Fibroblast of skin of left quadriceps (primary cell): Measurements from ENCODE around the gene SRPRB.

Experiments used
- DNase-seq, 2 experiments: peaks; one replicate each; pipeline ENCODE4 v3.0.0-alpha.2; 2013; ENCODE audit warnings: low read depth in 2 of 2

Gene SRPRB

DNA sequence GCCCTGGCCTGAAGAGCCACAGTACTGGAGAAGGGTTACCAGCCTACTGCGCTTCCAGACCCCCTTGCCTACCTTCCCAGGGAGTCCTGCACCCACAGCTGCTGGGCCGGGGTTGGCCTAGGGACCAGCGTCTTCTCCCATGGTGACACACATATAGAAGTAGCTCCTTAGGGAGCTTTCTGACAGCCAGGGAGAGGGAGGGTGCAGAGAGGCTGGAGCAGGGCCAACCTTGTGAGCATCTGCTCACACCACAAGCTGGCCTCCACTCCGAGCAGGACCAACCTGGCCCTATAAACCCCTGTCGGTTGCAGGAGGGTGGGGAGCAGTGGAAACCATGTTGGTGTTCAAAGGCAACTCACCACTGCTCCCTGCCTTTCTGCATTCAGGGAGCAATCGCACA, 35.2 kb downstream of the SRPRB start:
- DNase-seq = no peak

DNA sequence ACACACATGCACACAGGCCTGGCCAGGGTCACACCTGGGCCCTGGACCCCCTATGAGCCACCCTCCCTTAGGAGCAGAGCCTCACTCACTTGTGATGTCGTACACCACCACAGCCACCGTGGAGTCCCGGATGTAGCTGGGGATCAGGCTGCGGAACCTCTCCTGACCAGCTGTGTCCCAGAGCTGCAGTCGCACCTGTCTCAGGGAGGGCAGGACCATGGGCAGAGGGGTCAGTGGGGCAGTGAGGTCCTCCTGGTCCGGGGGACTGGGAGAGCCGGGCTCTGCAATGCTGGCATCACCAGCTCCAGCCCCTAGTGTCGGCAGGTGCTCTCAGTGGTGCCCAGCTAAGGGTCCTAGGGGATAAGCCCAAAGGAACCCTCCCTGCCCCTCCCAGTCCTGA, 35.6 kb downstream of the SRPRB start:
- DNase-seq = no peak

DNA sequence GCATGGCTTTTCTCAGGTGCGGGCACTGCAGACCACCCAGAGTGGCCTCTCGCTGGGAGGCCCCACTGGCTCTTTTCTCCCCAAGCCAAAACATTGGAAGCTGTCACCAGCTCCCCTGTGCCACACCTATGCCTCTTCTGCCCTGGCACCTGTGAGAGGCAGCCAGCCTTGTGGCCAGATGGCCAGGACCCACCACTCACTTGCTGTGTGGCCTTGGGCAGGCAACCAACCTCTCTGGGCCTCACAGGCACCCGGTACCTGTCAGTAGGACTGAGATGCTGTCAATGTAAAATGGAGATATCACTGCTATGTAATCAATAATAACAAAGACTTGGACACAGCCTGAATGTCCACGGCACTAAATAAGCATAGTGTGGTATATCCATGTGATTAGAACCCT, 36.5 kb downstream of the SRPRB start:
- no peak for DNase-seq

DNA sequence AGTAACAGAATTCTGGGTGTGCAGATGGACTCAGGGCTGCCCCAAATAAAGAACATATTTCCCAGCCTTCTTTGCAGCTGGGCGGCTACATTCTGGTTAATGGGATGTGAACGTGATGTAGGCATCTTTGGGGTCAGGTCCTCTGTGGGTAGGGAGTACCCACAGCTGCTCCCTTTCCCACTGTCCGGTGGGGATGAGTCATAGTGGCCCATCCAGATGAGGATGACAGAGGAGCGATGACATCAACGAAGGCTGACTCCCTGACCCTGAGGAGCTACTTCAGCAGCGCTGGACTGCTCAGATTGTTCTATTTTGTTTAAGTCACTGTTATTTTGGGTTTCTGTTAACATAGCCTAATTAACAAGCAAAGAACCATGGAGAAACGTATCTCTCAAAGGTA, 38.0 kb downstream of the SRPRB start:
- no peak for DNase-seq

DNA sequence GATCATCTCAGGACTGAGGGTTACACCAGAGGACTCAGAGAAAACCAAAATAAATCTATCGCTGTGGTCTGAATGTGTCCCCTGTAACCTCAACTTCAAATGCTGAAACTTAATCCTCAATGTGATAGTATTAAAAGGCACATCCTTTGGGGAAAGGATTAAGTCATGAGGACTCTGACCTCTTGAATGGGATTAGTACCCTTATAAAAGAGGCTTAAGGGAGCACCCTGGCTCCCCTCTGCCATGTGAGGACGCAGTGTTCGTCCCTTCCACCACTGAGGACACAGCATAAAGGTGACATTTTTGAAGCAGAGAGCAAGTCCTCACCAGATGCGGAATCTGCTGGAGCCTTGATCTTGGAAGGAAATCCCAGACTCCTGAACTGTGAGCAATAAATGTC, 39.5 kb downstream of the SRPRB start:
- DNase-seq = no peak

DNA sequence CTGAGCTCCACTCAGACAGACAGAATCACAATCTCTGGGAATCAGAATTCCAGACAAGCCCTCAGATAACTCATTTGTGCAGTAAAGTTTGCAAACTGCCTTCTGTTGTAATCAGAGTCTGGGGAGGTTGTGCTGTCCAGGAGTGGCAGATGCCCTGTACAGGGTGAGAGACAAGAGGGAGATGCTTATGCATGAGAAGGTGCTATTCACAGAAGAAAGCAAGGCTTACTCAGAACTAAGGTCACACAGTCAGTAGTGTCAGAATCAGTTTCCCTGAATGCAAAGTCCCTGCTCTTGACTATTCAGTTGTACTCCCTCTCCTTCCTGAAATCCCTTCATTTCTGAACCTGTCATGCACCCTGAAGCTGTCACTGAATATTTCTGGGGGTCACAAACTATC, 43.7 kb downstream of the SRPRB start:
- DNase-seq = no peak

DNA sequence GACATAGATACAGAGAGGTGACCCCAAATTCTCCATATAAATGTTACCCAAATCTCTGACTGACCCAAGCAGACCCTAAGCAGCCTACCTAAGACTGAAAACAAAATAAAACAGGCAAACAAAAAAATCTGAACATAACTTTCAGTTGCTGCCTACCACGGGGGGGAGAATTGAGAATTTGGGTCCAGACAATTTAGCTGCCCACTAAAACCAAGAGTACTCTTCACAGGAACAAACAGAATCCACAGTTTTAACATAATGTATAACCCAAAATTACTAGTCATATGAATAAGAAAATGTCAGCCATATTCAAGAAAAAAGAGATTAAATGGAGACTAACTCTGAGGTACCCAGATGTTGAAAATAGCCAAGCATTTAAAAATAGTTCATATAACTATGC, 44.4 kb downstream of the SRPRB start:
- no peak for DNase-seq

DNA sequence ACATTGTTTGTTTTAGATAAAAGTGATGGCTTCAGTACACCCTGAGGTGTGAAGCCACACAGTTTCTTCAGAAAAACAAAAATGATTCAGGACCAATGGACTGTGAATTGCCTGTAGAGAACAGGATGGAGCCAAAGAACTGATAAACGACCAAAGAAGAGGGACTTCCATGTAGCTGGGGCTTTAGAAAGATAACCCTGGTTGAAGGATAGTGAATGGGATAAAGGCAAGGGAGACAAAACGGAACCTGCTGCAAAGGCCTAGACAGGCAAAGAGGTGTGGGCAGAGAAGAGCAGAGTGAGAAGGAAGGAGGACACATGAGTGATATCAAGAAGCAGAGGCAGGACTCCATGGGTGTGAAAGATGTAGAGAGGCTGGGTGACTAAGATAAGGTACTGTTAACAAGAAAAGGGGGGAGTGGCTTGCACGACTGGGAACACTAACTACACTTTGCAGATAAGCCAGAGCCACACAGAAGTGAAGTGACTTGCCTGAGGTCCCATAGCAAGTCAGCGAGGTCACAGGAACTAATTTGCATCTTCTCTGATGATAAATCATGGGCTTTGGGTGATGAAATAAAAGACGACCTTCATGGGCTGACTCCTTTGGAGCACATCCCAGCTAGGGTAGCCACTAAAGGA, 45.8 kb downstream of the SRPRB start:
- no peak for DNase-seq

DNA sequence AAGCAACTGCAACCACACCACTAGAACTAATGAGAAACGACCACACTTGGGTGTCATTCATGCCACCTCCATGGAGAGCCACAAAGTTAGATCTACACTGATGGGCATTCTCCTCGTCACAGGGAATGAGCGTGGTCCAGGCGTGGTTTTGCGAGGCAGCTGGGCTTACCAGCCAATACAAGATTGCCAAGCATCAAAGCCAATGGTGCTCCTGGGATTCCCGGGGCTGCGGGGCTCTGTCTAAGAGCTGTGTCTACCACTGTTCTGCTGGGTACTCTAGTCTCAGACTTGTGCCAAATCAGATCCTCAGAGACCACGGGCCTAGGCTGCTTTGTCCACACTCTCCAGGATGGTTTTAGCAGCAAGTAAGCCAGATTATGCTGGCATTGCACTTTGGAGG, 46.3 kb downstream of the SRPRB start:
- DNase-seq = no peak

DNA sequence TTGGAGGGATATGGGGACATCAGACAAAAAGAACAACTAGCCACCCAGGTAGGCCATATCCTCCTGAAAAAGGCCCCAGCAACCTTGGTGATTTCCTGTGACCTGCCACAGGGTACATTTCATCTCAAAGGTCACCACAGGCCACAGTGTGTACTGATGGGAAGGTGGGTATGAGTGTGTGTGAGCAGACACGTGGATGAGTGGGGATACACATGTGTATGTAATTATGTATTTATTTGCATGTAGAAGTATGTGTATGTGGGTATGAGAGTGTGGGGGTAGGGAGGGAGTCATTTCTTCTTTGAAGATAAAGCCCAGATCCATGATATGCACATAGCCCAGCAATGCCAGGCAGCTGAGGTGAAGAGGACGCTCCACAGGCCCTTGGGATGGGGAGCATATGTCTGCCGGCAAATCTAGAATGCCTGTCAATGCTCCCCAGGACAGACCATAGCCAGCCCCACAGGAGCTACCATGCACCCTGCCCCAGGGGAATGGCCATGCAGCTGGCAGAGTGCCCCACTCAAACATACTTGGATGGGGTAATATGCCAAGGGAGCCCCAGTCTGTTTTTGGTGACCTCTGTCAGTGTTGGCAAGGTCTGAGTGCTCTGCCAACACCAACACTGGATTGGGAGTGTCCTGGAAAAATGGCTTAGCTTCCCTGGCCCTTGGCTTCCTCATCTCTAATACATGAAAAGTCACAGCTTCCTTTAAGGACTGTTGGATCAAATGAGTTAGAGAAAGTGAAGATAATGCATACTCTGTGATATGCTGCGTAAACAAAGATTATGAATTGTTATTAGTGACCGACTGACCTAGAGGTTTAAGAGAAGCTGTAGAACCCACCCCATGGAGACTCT, 47.7 kb downstream of the SRPRB start:
- no peak for DNase-seq

DNA sequence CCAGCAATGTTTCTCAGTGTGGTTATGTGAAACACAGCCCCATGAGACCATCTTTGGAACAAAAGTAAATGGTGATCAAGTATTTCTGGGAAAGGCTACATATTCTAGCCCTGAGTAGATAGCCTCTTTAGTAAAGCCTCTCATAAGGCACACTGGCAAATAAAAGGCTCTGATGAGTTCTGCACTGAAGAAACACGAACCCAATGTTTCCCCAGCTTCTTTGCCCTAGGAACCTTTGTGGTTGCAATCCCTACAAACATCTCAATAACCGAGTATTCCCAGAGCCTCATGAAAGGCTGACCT, 48.3 kb downstream of the SRPRB start:
- no peak for DNase-seq

DNA sequence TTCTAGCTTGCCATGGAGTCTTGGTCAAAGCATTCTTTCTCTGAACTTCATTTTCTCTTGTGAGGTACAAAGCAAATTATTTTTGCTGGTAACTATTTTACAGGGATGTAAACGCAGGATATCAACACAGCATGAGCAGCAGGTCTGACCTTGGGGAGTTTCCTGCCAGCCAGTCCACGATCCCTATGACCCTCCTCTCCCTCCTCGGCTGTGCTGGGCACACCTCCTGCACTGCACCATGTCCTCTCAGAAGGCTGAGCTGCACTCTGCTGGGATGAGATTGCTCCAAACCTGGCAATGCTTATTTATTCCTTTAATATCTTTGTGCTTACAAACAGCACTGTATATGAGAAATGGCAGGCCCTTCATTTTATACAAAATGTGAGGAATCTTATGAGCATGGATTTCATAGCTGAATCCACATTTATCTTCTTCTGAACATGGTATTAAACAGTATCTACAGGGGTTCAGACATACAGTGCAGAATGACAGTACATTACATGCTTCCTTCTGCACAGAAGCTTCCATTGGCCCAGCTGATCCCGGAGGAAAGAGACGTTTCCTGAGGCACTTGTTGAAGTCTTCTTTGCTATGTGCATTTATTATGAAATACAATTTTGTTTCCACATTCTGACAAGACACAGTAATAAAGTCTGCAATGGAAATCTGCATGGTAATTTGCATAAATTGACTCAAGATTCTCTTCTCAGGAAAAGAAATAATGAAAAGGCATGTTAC, 48.8 kb downstream of the SRPRB start:
- no peak for DNase-seq

DNA sequence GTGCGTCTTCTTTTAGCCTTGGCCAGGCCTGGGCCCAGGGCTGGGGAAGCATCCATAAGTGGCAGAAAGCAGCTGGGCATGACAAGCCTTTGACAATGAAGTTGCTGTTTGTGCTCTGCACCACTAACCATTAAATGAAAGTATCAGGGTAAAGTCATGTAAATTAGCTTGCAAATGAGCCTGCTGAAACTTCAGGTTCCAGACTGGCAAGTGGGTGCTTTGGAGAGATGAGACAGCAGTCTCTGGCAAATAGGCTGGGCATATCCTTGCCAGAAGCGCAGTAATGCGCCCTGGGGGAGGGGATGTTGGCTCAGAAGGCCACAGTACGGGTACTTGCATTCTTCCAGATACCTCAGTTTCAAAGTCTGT, 49.4 kb downstream of the SRPRB start:
- DNase-seq = no peak

DNA sequence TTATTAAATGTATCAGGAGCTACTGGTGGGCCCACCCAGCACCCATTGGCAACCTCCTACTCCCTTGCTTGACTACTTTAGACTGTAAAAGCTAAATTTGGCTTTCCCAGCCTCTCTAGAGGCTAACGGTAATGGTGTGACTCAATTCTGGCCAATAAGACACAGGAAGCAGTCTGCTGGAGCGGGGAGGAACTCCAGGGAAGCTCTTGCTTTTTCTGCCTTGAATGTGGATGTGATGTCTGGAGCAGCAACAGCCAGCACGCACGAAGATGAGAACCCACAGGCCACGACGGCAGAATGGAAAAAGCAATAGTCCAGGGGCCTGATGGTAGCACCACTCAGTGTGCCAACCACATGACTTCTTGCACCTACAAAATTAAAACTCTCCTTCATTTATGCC, 50.2 kb downstream of the SRPRB start:
- peak in 1 of 2 experiments; percentile 4 for DNase-seq

DNA sequence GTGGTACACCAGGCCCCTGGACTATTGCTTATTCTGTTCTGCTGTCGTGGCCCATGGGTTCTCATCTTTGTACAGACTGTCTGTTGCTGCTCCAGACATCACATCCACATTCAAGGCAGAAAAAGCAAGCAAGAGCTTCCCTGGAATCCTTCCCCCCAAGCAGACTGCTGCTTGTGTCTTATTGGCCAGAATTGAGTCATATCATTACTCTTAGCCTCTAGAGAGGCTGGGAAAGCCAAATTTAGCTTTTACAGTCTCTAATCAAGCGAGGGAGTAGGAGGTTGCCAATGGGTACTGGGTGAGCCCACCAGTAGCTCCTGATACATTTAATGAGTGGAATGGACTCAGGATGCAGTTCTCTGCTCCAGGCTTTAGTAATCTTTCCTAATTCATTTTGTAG, 50.7 kb downstream of the SRPRB start:
- DNase-seq = peak in 1 of 2 experiments; percentile 9

DNA sequence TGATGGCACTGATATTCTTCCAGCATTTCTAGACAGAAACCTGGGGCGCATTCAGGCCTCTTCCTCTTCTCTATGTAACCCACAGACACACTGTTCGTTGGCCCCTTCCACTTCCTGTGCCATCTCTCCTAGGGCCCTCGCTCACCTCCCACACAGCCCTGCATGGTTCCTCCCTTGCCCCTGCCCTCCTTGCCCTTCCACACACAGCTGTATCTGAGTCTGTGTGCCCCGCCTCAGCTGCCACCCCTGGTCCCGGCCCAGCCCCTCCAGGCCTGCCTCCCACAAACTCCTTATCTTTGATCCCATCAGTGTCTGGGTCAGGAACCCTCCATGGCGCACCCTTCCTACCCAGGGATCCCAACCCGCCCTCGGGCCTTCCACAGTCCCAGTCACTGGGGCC, 52.2 kb downstream of the SRPRB start:
- DNase-seq = no peak

DNA sequence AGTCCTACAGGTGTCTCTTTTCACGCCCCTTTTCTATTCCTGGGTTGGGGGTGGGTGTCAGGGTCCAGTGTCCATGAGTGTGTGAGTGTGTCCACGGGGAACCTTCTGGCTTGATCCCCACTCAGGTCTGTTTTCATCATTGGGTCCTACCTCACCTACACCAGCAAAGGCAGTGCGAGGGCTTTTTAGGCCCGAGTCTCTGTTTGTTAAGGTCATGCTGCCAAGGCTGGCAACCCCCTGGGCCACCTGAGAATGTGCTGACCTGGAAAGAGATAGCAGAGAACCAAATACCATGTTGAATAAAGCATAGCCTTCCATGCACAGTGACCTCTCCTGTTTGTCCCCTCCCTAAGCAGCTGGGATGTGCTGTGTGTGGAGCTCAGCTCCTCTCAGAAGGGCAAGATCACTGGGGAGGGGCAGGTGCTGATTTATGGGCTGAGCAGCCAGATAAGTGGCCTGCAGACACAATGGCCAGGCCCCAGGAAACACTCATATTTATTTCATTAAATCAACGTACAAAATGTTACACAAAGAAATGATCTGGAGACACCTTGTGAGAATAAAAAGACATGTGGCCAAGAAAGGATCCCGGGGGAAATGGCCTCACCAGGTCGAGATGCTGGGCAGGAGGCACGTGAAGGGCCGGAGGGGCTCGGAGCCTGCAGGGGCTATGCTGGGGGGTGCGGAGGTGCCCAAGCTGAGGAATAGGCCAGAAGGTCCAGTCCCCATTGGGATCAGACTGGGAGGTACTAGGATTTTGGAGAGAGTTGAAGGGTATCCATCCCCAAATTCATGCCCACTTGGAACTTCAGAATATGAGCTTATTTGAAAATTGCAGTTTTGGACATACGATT, 54.0 kb downstream of the SRPRB start:
- DNase-seq = no peak

DNA sequence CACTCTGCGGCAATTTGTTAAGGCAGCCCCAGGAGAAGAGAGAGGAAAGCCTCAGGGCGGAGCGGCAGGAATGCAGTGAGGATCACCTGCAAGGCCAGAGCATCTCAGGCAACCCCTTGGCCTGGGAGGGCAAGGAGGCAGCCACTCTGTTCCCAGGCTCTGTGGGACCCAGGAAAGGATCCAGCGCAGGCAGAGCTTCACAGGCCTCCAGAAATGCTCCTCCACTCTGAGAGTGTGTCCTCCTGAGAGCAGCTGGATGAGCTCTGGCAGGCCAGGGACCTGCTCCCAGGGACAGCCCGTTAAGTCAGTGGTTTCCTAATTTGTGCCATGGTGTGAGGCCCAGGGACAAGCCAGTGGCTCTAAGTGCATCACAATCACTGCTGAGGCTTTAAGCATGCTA, 54.9 kb downstream of the SRPRB start:
- DNase-seq = no peak

DNA sequence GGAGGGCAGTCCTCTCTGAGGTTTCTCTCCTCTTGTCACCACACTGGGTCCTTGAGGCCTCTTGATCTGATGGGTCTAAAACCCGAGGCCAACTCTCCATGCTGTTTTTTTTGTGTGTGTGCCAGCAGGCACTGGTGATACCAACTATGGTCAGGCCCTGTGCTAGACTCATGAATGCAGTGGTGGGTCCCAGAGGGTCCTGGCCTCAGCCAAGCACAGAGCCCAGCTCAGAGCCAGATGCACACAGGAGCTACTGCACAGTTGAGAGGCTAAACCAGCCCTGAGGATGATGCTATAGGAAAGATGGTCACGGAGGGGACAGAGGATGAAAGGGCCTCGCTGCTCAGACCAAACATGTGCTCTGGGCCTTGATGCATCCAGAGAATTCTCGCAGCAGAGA, 56.5 kb downstream of the SRPRB start:
- DNase-seq = no peak

DNA sequence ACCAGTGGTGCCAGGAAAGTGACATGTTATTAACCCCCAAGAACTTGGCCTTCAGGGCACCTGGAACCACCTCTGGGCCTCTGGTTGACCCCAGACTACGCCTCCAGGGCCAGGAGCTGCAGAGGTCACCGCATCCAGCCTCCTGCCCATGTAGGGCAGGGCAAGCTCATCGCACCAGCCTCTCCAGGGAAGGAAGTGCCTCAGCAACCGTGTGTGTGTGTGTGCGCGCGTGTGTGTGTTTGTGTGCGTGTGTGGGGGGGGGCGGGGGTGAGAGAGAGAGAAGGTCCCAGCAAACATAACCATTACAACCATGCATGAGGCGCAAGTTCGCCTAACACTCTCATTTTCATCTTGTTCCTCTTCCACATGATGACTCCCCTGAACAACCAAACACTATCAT, 58.3 kb downstream of the SRPRB start:
- DNase-seq = no peak

DNA sequence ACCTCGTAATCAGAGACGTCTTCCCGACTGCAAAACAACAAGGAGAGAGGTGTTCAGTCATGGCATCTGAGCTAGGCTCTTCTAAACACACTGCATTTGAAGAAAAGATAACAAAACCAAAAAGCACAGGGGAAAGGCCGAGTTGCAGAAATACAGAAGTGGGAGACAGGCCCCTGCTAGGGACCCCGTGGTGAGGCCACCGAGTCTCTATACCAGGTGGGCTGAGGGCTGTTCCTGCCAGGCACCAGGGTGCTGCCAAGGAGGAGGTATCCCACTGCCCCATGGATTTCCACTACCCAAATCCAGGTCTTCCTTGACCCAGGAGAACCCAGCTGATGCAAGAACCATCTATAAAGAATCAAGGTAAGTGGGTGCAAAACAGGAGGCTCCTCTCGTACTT, 59.0 kb downstream of the SRPRB start:
- no peak for DNase-seq

DNA sequence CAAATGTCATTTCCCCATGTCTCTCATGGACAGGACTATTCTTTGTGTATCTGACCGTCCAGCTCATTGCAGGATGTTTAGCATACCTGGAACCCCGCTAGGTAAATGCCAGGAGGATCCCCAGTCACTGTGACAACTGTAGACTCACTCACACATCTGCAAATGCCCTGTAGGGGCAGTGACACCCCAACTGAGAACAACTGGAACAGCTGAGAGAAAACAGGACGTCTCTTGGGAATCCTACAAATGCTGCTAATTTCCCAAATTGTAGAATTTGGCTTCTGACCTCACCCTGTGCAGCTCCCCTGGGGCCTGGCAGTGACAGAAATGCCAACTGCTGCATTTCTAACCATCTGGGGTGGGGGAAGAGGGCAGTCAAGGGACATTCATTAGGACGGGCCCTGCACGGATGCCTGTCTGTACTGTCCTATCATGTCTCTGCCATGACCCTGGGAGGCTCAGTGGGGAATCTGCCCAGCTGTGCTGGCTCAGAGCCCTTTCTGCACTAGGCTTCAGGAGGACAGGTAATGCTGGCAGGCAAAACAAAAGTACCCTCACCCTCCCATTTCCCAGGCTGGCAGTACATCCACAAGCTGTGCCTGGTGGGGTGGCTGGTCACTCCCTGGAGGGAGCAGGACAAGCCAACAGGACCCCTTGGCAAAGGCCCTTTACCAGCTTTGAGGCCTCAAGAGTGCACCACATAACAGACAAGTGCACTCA, 59.7 kb downstream of the SRPRB start:
- DNase-seq = no peak
